GM18502 (cell line): ENCODE measurements around the gene NOVA1.

Source experiments
- ATAC-seq: cut with Tn5 transposase; IDR thresholded peaks from one replicate; pipeline ENCODE4 v1.9.1; 2021; ENCODE audit warnings: mild to moderate bottlenecking; ENCODE audit not compliant: unreplicated experiment, poor library complexity

The NOVA1 gene

GRCh38 chr14:26594148-26594547 is 3.7 kb downstream of the NOVA1 start:
- no peak for ATAC-seq

- no peak for ATAC-seq
These were observed 4.5 kb downstream of the NOVA1 start for GRCh38 chr14:26593357-26593756.

GRCh38 chr14:26589925-26590324 is 7.9 kb downstream of the NOVA1 start:
- no peak for ATAC-seq

GRCh38 chr14:26577711-26578110 is 20.1 kb downstream of the NOVA1 start:
- no peak for ATAC-seq

GRCh38 chr14:26554069-26554772 is 43.6 kb downstream of the NOVA1 start:
- no peak for ATAC-seq

GRCh38 chr14:26549571-26549970 is 48.3 kb downstream of the NOVA1 start:
- ATAC-seq = no peak

GRCh38 chr14:26548406-26548805 is 49.4 kb downstream of the NOVA1 start:
- no peak for ATAC-seq

GRCh38 chr14:26538176-26538575 is 59.7 kb downstream of the NOVA1 start:
- no peak for ATAC-seq

GRCh38 chr14:26531894-26532293 is 65.9 kb downstream of the NOVA1 start:
- no peak for ATAC-seq

- ATAC-seq = no peak
These were observed 69.2 kb downstream of the NOVA1 start for GRCh38 chr14:26528415-26529182.

GRCh38 chr14:26527095-26527494 is 70.7 kb downstream of the NOVA1 start:
- ATAC-seq = peak; percentile 46

- no peak for ATAC-seq
These were observed 71.7 kb downstream of the NOVA1 start for GRCh38 chr14:26526137-26526536.

GRCh38 chr14:26525085-26525484 is 72.7 kb downstream of the NOVA1 start:
- no peak for ATAC-seq

GRCh38 chr14:26522967-26523366 is 74.9 kb downstream of the NOVA1 start:
- ATAC-seq = no peak

GRCh38 chr14:26517771-26518170 is 80.1 kb downstream of the NOVA1 start:
- ATAC-seq = no peak

GRCh38 chr14:26500028-26500427 is 97.8 kb downstream of the NOVA1 start:
- no peak for ATAC-seq

GRCh38 chr14:26499546-26499945 is 98.3 kb downstream of the NOVA1 start:
- ATAC-seq = no peak

GRCh38 chr14:26486922-26487321 is 110.9 kb downstream of the NOVA1 start:
- no peak for ATAC-seq

GRCh38 chr14:26484562-26484961 is 113.3 kb downstream of the NOVA1 start:
- ATAC-seq = no peak

GRCh38 chr14:26478967-26479366 is 118.9 kb downstream of the NOVA1 start:
- no peak for ATAC-seq

GRCh38 chr14:26466862-26467261 is 131.0 kb downstream of the NOVA1 start:
- no peak for ATAC-seq

GRCh38 chr14:26463136-26463535 is 134.7 kb downstream of the NOVA1 start:
- no peak for ATAC-seq
